HEK293 (cell line): Measurements from ENCODE around the gene KLRC3.

Source experiments
- CTCF ChIA-PET: fragments of 350-600 bp; formaldehyde crosslinking; extraction: SDS; loops from one replicate; lab custom pipeline; 2021; ENCODE audit warnings: antibody characterized with exemption; lab: Yijun Ruan, JAX
- POLR2A ChIA-PET: fragments of 300-600 bp; formaldehyde crosslinking; extraction: SDS; loops from one replicate; lab custom pipeline; 2020; ENCODE audit warnings: antibody characterized with exemption, inconsistent platforms; lab: Yijun Ruan, JAX
- H3K27ac ChIP-seq: fragments of 200-500 bp; sonication (Bioruptor generic); 2 replicates; pipeline ENCODE4 v1.5.1; 2014; ENCODE audit warnings: low read depth, low read length, control low read depth, inconsistent platforms; ENCODE audit errors: extremely low read depth
- H3K36me3 ChIP-seq, 2 experiments: fragments of 200-500 bp in 1 of 2; sonication (Bioruptor generic) in 1 of 2; 1 replicate in 1 of 2; 2 replicates in 1 of 2; pipeline ENCODE4 v1.5.1; 2014 to 2017; ENCODE audit warnings: inconsistent platforms in 2 of 2, low read length in 2 of 2; ENCODE audit not compliant: control insufficient read depth in 2 of 2, insufficient read depth in 1 of 2
- H3K4me1 ChIP-seq: fragments of 200-500 bp; sonication (Bioruptor generic); 2 replicates; pipeline ENCODE4 v1.5.1; 2014; ENCODE audit warnings: mild to moderate bottlenecking, low read length, inconsistent platforms; ENCODE audit not compliant: control insufficient read depth, insufficient read depth
- H3K4me3 ChIP-seq: 2 replicates; pipeline ENCODE4 v1.5.1; 2011; ENCODE audit warnings: low read depth, mild to moderate bottlenecking, control low read depth, low read length, moderate library complexity
- H3K9me3 ChIP-seq: fragments of 200-500 bp; sonication (Bioruptor generic); 2 replicates; pipeline ENCODE4 v1.5.1; 2014; ENCODE audit warnings: low read depth, low read length, inconsistent platforms; ENCODE audit not compliant: control insufficient read depth, insufficient read depth
- EGR2 ChIP-seq: fragments of 450-650 bp; formaldehyde crosslinking; IDR thresholded peaks from 2 replicates; pipeline ENCODE4 v1.5.1; 2016; ENCODE audit warnings: low read depth, missing biosample characterization, missing genetic modification characterization
- HOXD13 ChIP-seq: sonication (generic); formaldehyde crosslinking; IDR thresholded peaks from 2 replicates; pipeline ENCODE4 v1.8.0; 2022; ENCODE audit warnings: missing genetic modification reagents, borderline replicate concordance
- REPIN1 ChIP-seq: fragments of 450-650 bp; formaldehyde crosslinking; IDR thresholded peaks from 2 replicates; pipeline ENCODE4 v1.5.1; 2017; ENCODE audit warnings: missing biosample characterization, missing genetic modification characterization, low read depth
- TRIM28 ChIP-seq: IDR thresholded peaks from 2 replicates; pipeline ENCODE4 v1.6.1; 2011; ENCODE audit warnings: low read length, control low read depth, borderline replicate concordance
- ZBTB48 ChIP-seq: fragments of 450-650 bp; formaldehyde crosslinking; IDR thresholded peaks from 2 replicates; pipeline ENCODE4 v1.5.1; 2016; ENCODE audit warnings: missing biosample characterization, missing genetic modification characterization
- ZNF76 ChIP-seq: fragments of 450-650 bp; formaldehyde crosslinking; IDR thresholded peaks from 2 replicates; pipeline ENCODE4; 2016; ENCODE audit warnings: low read depth, missing biosample characterization, missing genetic modification characterization, borderline replicate concordance
- ZNF830 ChIP-seq: fragments of 450-650 bp; IDR thresholded peaks from 2 replicates; pipeline ENCODE4 v1.5.0; 2018; ENCODE audit warnings: missing biosample characterization, missing genetic modification characterization, low read depth, mild to moderate bottlenecking, moderate library complexity
- TF ChIP-seq, protein P1 (sequence below): fragments of 450-650 bp; formaldehyde crosslinking; IDR thresholded peaks from 2 replicates; pipeline ENCODE4 v1.5.1; 2017; ENCODE audit warnings: missing biosample characterization, missing genetic modification characterization
- TF ChIP-seq, protein P2 (sequence below): fragments of 450-650 bp; IDR thresholded peaks from 2 replicates; pipeline ENCODE4 v1.5.1; 2018; ENCODE audit warnings: missing biosample characterization, missing genetic modification characterization
- TF ChIP-seq, protein P3 (sequence below): fragments of 450-650 bp; formaldehyde crosslinking; IDR thresholded peaks from 2 replicates; pipeline ENCODE4 v1.5.1; 2017; ENCODE audit warnings: missing biosample characterization, missing genetic modification characterization
- TF ChIP-seq, protein P4 (sequence below): fragments of 450-650 bp; formaldehyde crosslinking; IDR thresholded peaks from 2 replicates; pipeline ENCODE4 v1.5.1; 2016; ENCODE audit warnings: missing biosample characterization, missing genetic modification characterization
- TF ChIP-seq, protein P5 (sequence below): fragments of 450-650 bp; formaldehyde crosslinking; IDR thresholded peaks from 2 replicates; pipeline ENCODE4 v1.5.1; 2017; ENCODE audit warnings: missing biosample characterization, mild to moderate bottlenecking, missing genetic modification characterization, moderate library complexity
- TF ChIP-seq, protein P6 (sequence below): fragments of 450-650 bp; formaldehyde crosslinking; IDR thresholded peaks from 2 replicates; pipeline ENCODE4 v1.5.1; 2016; ENCODE audit warnings: missing biosample characterization, missing genetic modification characterization
- TF ChIP-seq, protein P7 (sequence below): fragments of 450-650 bp; formaldehyde crosslinking; IDR thresholded peaks from 2 replicates; pipeline ENCODE4 v1.5.1; 2016; ENCODE audit warnings: missing biosample characterization, missing genetic modification characterization
- TF ChIP-seq, protein P8 (sequence below): fragments of 450-650 bp; formaldehyde crosslinking; IDR thresholded peaks from 2 replicates; pipeline ENCODE4; 2016; ENCODE audit warnings: missing biosample characterization, missing genetic modification characterization

The KLRC3 gene

DNA sequence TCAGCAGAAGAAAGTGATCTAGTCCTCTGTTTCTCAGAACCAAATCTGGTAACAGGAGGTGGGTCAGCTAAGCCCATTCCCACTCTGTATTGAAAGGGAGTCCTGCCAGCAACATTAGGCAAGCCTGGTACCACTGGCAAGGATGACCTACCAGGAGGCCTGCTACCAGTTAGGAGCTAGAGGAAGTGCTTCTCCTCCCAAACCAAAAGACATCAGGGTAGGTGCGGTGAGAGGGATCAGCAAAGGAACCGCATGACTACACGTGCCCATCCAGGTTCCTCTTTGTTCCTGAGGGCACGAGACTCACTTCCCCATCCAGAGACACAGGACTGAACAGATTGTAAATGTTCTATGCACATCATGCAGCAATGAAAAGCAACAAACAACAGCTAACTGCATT is 13.7 kb downstream of the KLRC3 start:
- POLR2A ChIA-PET: no interaction called here

More for the DNA sequence above, 13.7 kb downstream of the KLRC3 start:
- CTCF ChIA-PET: no interaction called here
- H3K4me3 ChIP-seq: no peak overlapping the region
- no peaks in the 10 kb centered on the region for H3K9me3 ChIP-seq
- no peaks in the 10 kb centered on the region for H3K36me3 ChIP-seq
- peaks cover 7% of the 10 kb centered on the region for H3K4me1 ChIP-seq
- H3K27ac ChIP-seq: no peak overlapping the region
- TF ChIP-seq, protein P1, sequence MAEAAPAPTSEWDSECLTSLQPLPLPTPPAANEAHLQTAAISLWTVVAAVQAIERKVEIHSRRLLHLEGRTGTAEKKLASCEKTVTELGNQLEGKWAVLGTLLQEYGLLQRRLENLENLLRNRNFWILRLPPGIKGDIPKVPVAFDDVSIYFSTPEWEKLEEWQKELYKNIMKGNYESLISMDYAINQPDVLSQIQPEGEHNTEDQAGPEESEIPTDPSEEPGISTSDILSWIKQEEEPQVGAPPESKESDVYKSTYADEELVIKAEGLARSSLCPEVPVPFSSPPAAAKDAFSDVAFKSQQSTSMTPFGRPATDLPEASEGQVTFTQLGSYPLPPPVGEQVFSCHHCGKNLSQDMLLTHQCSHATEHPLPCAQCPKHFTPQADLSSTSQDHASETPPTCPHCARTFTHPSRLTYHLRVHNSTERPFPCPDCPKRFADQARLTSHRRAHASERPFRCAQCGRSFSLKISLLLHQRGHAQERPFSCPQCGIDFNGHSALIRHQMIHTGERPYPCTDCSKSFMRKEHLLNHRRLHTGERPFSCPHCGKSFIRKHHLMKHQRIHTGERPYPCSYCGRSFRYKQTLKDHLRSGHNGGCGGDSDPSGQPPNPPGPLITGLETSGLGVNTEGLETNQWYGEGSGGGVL (tag by site-specific recombination): no peak
- TF ChIP-seq, protein P2, sequence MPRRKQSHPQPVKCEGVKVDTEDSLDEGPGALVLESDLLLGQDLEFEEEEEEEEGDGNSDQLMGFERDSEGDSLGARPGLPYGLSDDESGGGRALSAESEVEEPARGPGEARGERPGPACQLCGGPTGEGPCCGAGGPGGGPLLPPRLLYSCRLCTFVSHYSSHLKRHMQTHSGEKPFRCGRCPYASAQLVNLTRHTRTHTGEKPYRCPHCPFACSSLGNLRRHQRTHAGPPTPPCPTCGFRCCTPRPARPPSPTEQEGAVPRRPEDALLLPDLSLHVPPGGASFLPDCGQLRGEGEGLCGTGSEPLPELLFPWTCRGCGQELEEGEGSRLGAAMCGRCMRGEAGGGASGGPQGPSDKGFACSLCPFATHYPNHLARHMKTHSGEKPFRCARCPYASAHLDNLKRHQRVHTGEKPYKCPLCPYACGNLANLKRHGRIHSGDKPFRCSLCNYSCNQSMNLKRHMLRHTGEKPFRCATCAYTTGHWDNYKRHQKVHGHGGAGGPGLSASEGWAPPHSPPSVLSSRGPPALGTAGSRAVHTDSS (tag by site-specific recombination): no peak
- TF ChIP-seq, protein P3, sequence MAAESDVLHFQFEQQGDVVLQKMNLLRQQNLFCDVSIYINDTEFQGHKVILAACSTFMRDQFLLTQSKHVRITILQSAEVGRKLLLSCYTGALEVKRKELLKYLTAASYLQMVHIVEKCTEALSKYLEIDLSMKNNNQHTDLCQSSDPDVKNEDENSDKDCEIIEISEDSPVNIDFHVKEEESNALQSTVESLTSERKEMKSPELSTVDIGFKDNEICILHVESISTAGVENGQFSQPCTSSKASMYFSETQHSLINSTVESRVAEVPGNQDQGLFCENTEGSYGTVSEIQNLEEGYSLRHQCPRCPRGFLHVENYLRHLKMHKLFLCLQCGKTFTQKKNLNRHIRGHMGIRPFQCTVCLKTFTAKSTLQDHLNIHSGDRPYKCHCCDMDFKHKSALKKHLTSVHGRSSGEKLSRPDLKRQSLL (tag by site-specific recombination): no peak
- TF ChIP-seq, protein P4, sequence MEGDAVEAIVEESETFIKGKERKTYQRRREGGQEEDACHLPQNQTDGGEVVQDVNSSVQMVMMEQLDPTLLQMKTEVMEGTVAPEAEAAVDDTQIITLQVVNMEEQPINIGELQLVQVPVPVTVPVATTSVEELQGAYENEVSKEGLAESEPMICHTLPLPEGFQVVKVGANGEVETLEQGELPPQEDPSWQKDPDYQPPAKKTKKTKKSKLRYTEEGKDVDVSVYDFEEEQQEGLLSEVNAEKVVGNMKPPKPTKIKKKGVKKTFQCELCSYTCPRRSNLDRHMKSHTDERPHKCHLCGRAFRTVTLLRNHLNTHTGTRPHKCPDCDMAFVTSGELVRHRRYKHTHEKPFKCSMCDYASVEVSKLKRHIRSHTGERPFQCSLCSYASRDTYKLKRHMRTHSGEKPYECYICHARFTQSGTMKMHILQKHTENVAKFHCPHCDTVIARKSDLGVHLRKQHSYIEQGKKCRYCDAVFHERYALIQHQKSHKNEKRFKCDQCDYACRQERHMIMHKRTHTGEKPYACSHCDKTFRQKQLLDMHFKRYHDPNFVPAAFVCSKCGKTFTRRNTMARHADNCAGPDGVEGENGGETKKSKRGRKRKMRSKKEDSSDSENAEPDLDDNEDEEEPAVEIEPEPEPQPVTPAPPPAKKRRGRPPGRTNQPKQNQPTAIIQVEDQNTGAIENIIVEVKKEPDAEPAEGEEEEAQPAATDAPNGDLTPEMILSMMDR (tag by site-specific recombination): no peak
- TF ChIP-seq ZBTB48 (no peak), REPIN1 (tag by site-specific recombination) (no peak), ZNF830 (no peak), ZNF76 (no peak), EGR2 (tag by site-specific recombination) (no peak), TRIM28 (no peak), HOXD13 (CRISPR knock-in tag) (no peak)
- TF ChIP-seq, protein P5, sequence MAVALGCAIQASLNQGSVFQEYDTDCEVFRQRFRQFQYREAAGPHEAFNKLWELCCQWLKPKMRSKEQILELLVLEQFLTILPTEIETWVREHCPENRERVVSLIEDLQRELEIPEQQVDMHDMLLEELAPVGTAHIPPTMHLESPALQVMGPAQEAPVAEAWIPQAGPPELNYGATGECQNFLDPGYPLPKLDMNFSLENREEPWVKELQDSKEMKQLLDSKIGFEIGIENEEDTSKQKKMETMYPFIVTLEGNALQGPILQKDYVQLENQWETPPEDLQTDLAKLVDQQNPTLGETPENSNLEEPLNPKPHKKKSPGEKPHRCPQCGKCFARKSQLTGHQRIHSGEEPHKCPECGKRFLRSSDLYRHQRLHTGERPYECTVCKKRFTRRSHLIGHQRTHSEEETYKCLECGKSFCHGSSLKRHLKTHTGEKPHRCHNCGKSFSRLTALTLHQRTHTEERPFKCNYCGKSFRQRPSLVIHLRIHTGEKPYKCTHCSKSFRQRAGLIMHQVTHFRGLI (tag by site-specific recombination): no peak
- TF ChIP-seq, protein P6, sequence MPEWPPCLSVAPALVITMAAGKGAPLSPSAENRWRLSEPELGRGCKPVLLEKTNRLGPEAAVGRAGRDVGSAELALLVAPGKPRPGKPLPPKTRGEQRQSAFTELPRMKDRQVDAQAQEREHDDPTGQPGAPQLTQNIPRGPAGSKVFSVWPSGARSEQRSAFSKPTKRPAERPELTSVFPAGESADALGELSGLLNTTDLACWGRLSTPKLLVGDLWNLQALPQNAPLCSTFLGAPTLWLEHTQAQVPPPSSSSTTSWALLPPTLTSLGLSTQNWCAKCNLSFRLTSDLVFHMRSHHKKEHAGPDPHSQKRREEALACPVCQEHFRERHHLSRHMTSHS (tag by site-specific recombination): no peak
- TF ChIP-seq, protein P7, sequence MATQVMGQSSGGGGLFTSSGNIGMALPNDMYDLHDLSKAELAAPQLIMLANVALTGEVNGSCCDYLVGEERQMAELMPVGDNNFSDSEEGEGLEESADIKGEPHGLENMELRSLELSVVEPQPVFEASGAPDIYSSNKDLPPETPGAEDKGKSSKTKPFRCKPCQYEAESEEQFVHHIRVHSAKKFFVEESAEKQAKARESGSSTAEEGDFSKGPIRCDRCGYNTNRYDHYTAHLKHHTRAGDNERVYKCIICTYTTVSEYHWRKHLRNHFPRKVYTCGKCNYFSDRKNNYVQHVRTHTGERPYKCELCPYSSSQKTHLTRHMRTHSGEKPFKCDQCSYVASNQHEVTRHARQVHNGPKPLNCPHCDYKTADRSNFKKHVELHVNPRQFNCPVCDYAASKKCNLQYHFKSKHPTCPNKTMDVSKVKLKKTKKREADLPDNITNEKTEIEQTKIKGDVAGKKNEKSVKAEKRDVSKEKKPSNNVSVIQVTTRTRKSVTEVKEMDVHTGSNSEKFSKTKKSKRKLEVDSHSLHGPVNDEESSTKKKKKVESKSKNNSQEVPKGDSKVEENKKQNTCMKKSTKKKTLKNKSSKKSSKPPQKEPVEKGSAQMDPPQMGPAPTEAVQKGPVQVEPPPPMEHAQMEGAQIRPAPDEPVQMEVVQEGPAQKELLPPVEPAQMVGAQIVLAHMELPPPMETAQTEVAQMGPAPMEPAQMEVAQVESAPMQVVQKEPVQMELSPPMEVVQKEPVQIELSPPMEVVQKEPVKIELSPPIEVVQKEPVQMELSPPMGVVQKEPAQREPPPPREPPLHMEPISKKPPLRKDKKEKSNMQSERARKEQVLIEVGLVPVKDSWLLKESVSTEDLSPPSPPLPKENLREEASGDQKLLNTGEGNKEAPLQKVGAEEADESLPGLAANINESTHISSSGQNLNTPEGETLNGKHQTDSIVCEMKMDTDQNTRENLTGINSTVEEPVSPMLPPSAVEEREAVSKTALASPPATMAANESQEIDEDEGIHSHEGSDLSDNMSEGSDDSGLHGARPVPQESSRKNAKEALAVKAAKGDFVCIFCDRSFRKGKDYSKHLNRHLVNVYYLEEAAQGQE: no peak
- TF ChIP-seq, protein P8, sequence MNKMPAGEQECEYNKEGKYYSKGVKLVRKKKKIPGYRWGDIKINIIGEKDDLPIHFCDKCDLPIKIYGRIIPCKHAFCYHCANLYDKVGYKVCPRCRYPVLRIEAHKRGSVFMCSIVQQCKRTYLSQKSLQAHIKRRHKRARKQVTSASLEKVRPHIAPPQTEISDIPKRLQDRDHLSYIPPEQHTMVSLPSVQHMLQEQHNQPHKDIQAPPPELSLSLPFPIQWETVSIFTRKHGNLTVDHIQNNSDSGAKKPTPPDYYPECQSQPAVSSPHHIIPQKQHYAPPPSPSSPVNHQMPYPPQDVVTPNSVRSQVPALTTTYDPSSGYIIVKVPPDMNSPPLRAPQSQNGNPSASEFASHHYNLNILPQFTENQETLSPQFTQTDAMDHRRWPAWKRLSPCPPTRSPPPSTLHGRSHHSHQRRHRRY (tag by site-specific recombination): no peak
